ENCODE data around the gene KANSL1.
A peak's percentile ranks its signal among the peaks of the same experiment; 100 is the strongest.

The KANSL1 gene

DNA sequence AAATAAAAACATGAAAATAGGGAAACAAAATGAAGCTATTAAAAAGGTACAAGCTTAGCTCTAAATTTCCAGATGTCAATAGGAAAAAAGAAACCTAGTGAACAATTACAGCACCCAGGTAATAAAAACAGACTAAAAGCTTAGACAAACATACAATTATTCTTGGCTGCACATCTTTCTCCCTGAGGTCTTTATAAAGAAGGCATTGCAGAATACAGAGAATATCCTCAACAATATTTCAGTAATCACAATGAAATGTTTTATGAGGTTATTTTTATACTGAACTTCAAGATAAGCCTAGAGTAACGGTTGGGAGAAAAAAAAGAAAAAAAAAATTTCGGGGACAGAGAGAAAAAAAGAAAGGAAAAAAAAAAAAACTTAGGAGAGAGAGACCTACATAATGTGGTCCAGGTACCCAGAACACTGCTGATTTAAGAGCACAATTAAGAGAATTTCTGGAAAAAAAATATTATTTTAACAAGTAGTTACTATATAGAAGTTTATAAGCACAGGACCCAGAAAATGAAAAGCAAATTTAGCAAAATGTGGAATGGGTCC is 26.5 kb downstream of the KANSL1 start:
- Histone ChIP-seq H3K27ac (ENCODE audit: low read length) (no peak overlapping the region), H3K27me3 (ENCODE audit: control insufficient read depth in 1 of 2, insufficient read depth in 2 of 2, low read length in 2 of 2) (no peaks in the 10 kb centered on the region)

GRCh38 chr17:46163929-46164594 is 29.2 kb downstream of the KANSL1 start:
- no peak overlapping the region for H3K4me3 ChIP-seq (ENCODE audit: low read length in 2 of 2)
- H3K27me3 ChIP-seq (ENCODE audit: control insufficient read depth in 1 of 2, insufficient read depth in 2 of 2, low read length in 2 of 2), result no peaks in the 10 kb centered on the region
- no peak overlapping the region for H3K9ac ChIP-seq (ENCODE audit: low read length in 2 of 2)
- no peak overlapping the region for H3K27ac ChIP-seq (ENCODE audit: low read length)
- no peaks in the 10 kb centered on the region for H3K9me3 ChIP-seq (ENCODE audit: control insufficient read depth in 2 of 2, low read length in 2 of 2)
- no peaks in the 10 kb centered on the region for H3K36me3 ChIP-seq (ENCODE audit: control insufficient read depth in 2 of 2, insufficient read depth in 2 of 2, low read length in 2 of 2)
- H3K4me1 ChIP-seq (ENCODE audit: control insufficient read depth, insufficient read depth, low read length), result peaks cover 27% of the 10 kb centered on the region

More for the DNA sequence above, 26.5 kb downstream of the KANSL1 start:
- no peaks in the 10 kb centered on the region for H3K9me3 ChIP-seq (ENCODE audit: control insufficient read depth in 2 of 2, low read length in 2 of 2)
- no peak overlapping the region for H3K9ac ChIP-seq (ENCODE audit: low read length in 2 of 2)
- H3K4me3 ChIP-seq (ENCODE audit: low read length in 2 of 2), result no peak overlapping the region
- H3K4me1 ChIP-seq (ENCODE audit: control insufficient read depth, insufficient read depth, low read length), result peaks cover 18% of the 10 kb centered on the region
- H3K36me3 ChIP-seq (ENCODE audit: control insufficient read depth in 2 of 2, insufficient read depth in 2 of 2, low read length in 2 of 2), result peaks cover 13 to 20% of the 10 kb centered on the region in 2 donors

DNA sequence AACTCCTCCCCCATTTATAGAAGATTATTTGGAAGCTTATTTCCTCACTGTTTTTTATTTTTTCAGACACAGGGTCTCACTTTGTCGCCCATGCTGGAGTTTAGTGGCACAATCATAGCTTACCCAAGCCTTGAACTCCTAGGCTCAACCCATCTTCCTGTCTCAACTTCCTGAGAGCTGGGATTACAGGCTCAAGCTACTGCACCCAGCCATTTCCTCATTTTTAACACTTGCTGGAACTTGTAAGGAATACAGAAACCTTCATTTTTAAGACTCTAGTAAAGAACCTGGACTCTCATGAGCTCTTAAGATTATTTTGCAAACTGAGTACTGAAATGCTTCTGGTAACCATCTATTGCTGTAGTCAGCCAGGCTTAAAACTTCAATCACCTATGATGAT is 29.9 kb downstream of the KANSL1 start:
- Histone ChIP-seq H3K27me3 (ENCODE audit: control insufficient read depth in 1 of 2, insufficient read depth in 2 of 2, low read length in 2 of 2) (no peaks in the 10 kb centered on the region), H3K9ac (ENCODE audit: low read length in 2 of 2) (no peak overlapping the region), H3K4me3 (ENCODE audit: low read length in 2 of 2) (no peak overlapping the region), H3K27ac (ENCODE audit: low read length) (no peak overlapping the region), H3K4me1 (ENCODE audit: control insufficient read depth, insufficient read depth, low read length) (peaks cover 27% of the 10 kb centered on the region), H3K9me3 (ENCODE audit: control insufficient read depth in 2 of 2, low read length in 2 of 2) (no peaks in the 10 kb centered on the region), H3K36me3 (ENCODE audit: control insufficient read depth in 2 of 2, insufficient read depth in 2 of 2, low read length in 2 of 2) (no peaks in the 10 kb centered on the region)

- H3K27ac ChIP-seq (ENCODE audit: low read length), result no peak overlapping the region
- H3K36me3 ChIP-seq (ENCODE audit: control insufficient read depth in 2 of 2, insufficient read depth in 2 of 2, low read length in 2 of 2), result no peaks in the 10 kb centered on the region
- peaks cover 27% of the 10 kb centered on the region for H3K4me1 ChIP-seq (ENCODE audit: control insufficient read depth, insufficient read depth, low read length)
- H3K9ac ChIP-seq (ENCODE audit: low read length in 2 of 2), result no peak overlapping the region
- no peaks in the 10 kb centered on the region for H3K27me3 ChIP-seq (ENCODE audit: control insufficient read depth in 1 of 2, insufficient read depth in 2 of 2, low read length in 2 of 2)
- no peaks in the 10 kb centered on the region for H3K9me3 ChIP-seq (ENCODE audit: control insufficient read depth in 2 of 2, low read length in 2 of 2)
- no peak overlapping the region for H3K4me3 ChIP-seq (ENCODE audit: low read length in 2 of 2)
Observed at GRCh38 chr17:46162866-46163265, 30.4 kb downstream of the KANSL1 start.

GRCh38 chr17:46160169-46160568 is 33.1 kb downstream of the KANSL1 start:
- peak overlapping the region; percentile 1 for H3K27ac ChIP-seq (ENCODE audit: low read length)
- H3K9me3 ChIP-seq (ENCODE audit: control insufficient read depth in 2 of 2, low read length in 2 of 2), result no peaks in the 10 kb centered on the region
- H3K9ac ChIP-seq (ENCODE audit: low read length in 2 of 2), result no peak overlapping the region
- no peaks in the 10 kb centered on the region for H3K27me3 ChIP-seq (ENCODE audit: control insufficient read depth in 1 of 2, insufficient read depth in 2 of 2, low read length in 2 of 2)
- H3K4me1 ChIP-seq (ENCODE audit: control insufficient read depth, insufficient read depth, low read length), result peaks cover 28% of the 10 kb centered on the region
- no peak overlapping the region for H3K4me3 ChIP-seq (ENCODE audit: low read length in 2 of 2)
- no peaks in the 10 kb centered on the region for H3K36me3 ChIP-seq (ENCODE audit: control insufficient read depth in 2 of 2, insufficient read depth in 2 of 2, low read length in 2 of 2)

- Histone ChIP-seq H3K4me1 (ENCODE audit: control insufficient read depth, insufficient read depth, low read length) (peaks cover 28% of the 10 kb centered on the region), H3K27me3 (ENCODE audit: control insufficient read depth in 1 of 2, insufficient read depth in 2 of 2, low read length in 2 of 2) (no peaks in the 10 kb centered on the region), H3K4me3 (ENCODE audit: low read length in 2 of 2) (no peak overlapping the region), H3K9ac (ENCODE audit: low read length in 2 of 2) (no peak overlapping the region), H3K36me3 (ENCODE audit: control insufficient read depth in 2 of 2, insufficient read depth in 2 of 2, low read length in 2 of 2) (no peaks in the 10 kb centered on the region), H3K9me3 (ENCODE audit: control insufficient read depth in 2 of 2, low read length in 2 of 2) (no peaks in the 10 kb centered on the region), H3K27ac (ENCODE audit: low read length) (peak overlapping the region; percentile 1)
Observed at GRCh38 chr17:46159686-46160085, 33.5 kb downstream of the KANSL1 start.

DNA sequence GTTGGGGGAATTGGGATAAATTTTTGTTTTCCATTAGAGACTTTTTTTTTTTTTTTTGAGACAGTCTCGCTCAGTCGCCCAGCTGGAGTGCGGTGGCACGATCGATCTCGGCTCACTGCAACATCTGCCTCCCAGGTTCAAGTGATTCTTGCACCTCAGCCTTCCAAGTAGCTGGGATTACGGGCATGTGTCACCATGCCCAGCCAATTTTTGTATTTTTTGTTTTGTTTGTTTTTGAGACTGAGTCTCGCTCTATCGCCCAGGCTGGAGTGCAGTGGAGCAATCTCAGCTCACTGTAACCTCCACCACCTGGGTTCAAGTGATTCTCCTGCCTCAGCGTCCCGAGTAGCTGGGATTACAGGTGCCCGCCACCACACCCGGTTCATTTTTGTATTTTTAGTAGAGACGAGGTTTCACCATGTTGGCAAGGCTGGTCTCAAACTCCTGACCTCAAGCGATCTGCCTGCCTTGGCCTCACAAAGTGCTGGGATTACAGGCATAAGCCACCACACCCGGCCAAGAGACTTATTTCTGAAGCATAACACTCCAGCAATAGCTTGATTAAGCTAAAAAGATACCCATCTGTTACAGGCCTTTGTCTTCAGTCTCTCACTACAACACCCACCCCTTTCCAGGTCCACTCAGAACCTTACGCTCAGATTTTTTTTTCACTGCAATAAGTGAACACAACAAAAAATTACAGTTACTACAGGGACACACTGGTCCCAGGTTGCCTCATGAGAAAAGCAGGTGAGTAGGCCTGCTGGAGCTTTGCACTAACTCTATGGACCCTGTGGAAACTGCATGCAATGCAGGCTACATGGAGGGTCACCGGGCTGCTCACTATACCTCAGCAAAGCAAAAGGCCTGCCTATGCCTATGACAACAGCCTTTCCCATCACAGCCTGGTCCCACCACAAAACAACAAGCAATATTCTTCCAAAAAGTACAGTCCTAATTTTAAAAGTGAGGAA is 34.6 kb downstream of the KANSL1 start:
- peaks cover 30% of the 10 kb centered on the region for H3K4me1 ChIP-seq (ENCODE audit: control insufficient read depth, insufficient read depth, low read length)
- H3K9ac ChIP-seq (ENCODE audit: low read length in 2 of 2), result no peak overlapping the region
- H3K27me3 ChIP-seq (ENCODE audit: control insufficient read depth in 1 of 2, insufficient read depth in 2 of 2, low read length in 2 of 2), result no peaks in the 10 kb centered on the region
- no peak overlapping the region for H3K4me3 ChIP-seq (ENCODE audit: low read length in 2 of 2)
- H3K27ac ChIP-seq (ENCODE audit: low read length), result peak overlapping the region; percentile 1
- no peaks in the 10 kb centered on the region for H3K9me3 ChIP-seq (ENCODE audit: control insufficient read depth in 2 of 2, low read length in 2 of 2)
- H3K36me3 ChIP-seq (ENCODE audit: control insufficient read depth in 2 of 2, insufficient read depth in 2 of 2, low read length in 2 of 2), result no peaks in the 10 kb centered on the region

DNA sequence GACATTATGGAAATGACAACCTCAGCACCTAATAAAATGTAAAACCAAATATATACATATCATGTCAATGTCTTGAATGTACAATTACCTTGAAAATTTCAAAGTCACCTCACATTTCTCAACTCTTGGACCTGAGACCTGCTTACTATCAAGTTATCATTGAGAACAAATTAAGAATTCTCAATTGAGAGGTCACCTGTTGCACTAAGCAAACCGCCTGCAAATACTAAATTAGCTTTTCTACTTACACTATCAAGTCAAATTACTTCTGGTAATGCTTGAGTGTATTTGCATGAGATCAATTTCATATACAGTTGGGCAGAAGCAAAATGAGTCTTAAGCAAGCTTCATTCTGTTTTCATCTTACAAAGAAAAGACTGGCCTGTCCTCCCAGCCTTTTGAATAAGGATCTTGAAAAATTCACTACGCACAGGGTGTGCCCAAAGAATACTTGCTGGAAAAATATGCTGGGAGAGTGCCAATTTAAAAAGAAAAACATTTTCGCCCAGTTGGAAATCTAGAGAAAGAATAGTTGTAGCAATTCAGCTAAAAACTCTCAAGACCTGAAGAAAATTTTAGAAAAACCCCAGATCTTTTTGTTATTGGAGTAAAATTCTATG is 35.7 kb downstream of the KANSL1 start:
- Histone ChIP-seq H3K9me3 (ENCODE audit: control insufficient read depth in 2 of 2, low read length in 2 of 2) (no peaks in the 10 kb centered on the region), H3K4me3 (ENCODE audit: low read length in 2 of 2) (peak overlapping the region in 1 of 2 donors; percentile 5), H3K4me1 (ENCODE audit: control insufficient read depth, insufficient read depth, low read length) (peaks cover 25% of the 10 kb centered on the region), H3K36me3 (ENCODE audit: control insufficient read depth in 2 of 2, insufficient read depth in 2 of 2, low read length in 2 of 2) (no peaks in the 10 kb centered on the region), H3K27ac (ENCODE audit: low read length) (peak overlapping the region; percentile 0), H3K27me3 (ENCODE audit: control insufficient read depth in 1 of 2, insufficient read depth in 2 of 2, low read length in 2 of 2) (no peaks in the 10 kb centered on the region), H3K9ac (ENCODE audit: low read length in 2 of 2) (no peak overlapping the region)

- H3K9ac ChIP-seq (ENCODE audit: low read length in 2 of 2), result no peak overlapping the region
- H3K27me3 ChIP-seq (ENCODE audit: control insufficient read depth in 1 of 2, insufficient read depth in 2 of 2, low read length in 2 of 2), result no peaks in the 10 kb centered on the region
- no peak overlapping the region for H3K4me3 ChIP-seq (ENCODE audit: low read length in 2 of 2)
- peaks cover 13% of the 10 kb centered on the region for H3K4me1 ChIP-seq (ENCODE audit: control insufficient read depth, insufficient read depth, low read length)
- no peaks in the 10 kb centered on the region for H3K36me3 ChIP-seq (ENCODE audit: control insufficient read depth in 2 of 2, insufficient read depth in 2 of 2, low read length in 2 of 2)
- H3K9me3 ChIP-seq (ENCODE audit: control insufficient read depth in 2 of 2, low read length in 2 of 2), result no peaks in the 10 kb centered on the region
- no peak overlapping the region for H3K27ac ChIP-seq (ENCODE audit: low read length)
Observed at GRCh38 chr17:46154151-46154816, 38.9 kb downstream of the KANSL1 start.

GRCh38 chr17:46152423-46152822 is 40.8 kb downstream of the KANSL1 start:
- Histone ChIP-seq H3K4me3 (ENCODE audit: low read length in 2 of 2) (no peak overlapping the region), H3K27ac (ENCODE audit: low read length) (no peak overlapping the region), H3K36me3 (ENCODE audit: control insufficient read depth in 2 of 2, insufficient read depth in 2 of 2, low read length in 2 of 2) (no peaks in the 10 kb centered on the region), H3K4me1 (ENCODE audit: control insufficient read depth, insufficient read depth, low read length) (peaks cover 13% of the 10 kb centered on the region), H3K9ac (ENCODE audit: low read length in 2 of 2) (no peak overlapping the region), H3K27me3 (ENCODE audit: control insufficient read depth in 1 of 2, insufficient read depth in 2 of 2, low read length in 2 of 2) (no peaks in the 10 kb centered on the region), H3K9me3 (ENCODE audit: control insufficient read depth in 2 of 2, low read length in 2 of 2) (no peaks in the 10 kb centered on the region)

All from stomach smooth muscle (tissue), 2 donors.